HG03097 (cell line): ENCODE results near the gene GNG2.
A peak's percentile ranks its signal among the peaks of the same experiment; 100 is the strongest.

Source experiments
- ATAC-seq: cut with Tn5 transposase; IDR thresholded peaks from one replicate; pipeline ENCODE4 v1.9.1; 2021; ENCODE audit not compliant: unreplicated experiment, low FRiP score

Gene GNG2

GRCh38 chr14:51884086-51884927 lies 23.9 kb downstream of the GNG2 start:
- peak; percentile 83 for ATAC-seq

- ATAC-seq: no peak
Measured at GRCh38 chr14:51889851-51890250, 29.4 kb downstream of the GNG2 start.

GRCh38 chr14:51894250-51894649 lies 33.8 kb downstream of the GNG2 start:
- no peak for ATAC-seq

GRCh38 chr14:51895375-51895774 lies 35.0 kb downstream of the GNG2 start:
- no peak for ATAC-seq

GRCh38 chr14:51897791-51898355 lies 37.5 kb downstream of the GNG2 start:
- no peak for ATAC-seq

GRCh38 chr14:51901475-51902024 lies 41.1 kb downstream of the GNG2 start:
- ATAC-seq: no peak

- ATAC-seq: peak; percentile 94
Measured at GRCh38 chr14:51905656-51906121, 45.3 kb downstream of the GNG2 start.

- no peak for ATAC-seq
Measured at GRCh38 chr14:51908086-51908485, 47.7 kb downstream of the GNG2 start.

GRCh38 chr14:51912112-51912786 lies 51.8 kb downstream of the GNG2 start:
- no peak for ATAC-seq

- ATAC-seq: no peak
Measured at GRCh38 chr14:51914310-51914709, 53.9 kb downstream of the GNG2 start.

- no peak for ATAC-seq
Measured at GRCh38 chr14:51917193-51917592, 56.8 kb downstream of the GNG2 start.

- ATAC-seq: no peak
Measured at GRCh38 chr14:51921026-51921425, 60.6 kb downstream of the GNG2 start.

GRCh38 chr14:51922624-51923023 lies 62.2 kb downstream of the GNG2 start:
- no peak for ATAC-seq

GRCh38 chr14:51924600-51924999 lies 64.2 kb downstream of the GNG2 start:
- no peak for ATAC-seq

GRCh38 chr14:51925980-51926379 lies 65.6 kb downstream of the GNG2 start:
- no peak for ATAC-seq

GRCh38 chr14:51926449-51926848 lies 66.0 kb downstream of the GNG2 start:
- ATAC-seq: no peak

- no peak for ATAC-seq
Measured at GRCh38 chr14:51928568-51928967, 68.2 kb downstream of the GNG2 start.

GRCh38 chr14:51929166-51929565 lies 68.8 kb downstream of the GNG2 start:
- no peak for ATAC-seq

- no peak for ATAC-seq
Measured at GRCh38 chr14:51929910-51930682, 69.7 kb downstream of the GNG2 start.

- ATAC-seq: no peak
Measured at GRCh38 chr14:51931308-51931707, 70.9 kb downstream of the GNG2 start.

GRCh38 chr14:51933191-51933590 lies 72.8 kb downstream of the GNG2 start:
- ATAC-seq: no peak
